Mammary epithelial cell (primary cell): ENCODE measurements around the gene AOC1.
"Not testable (repeated sequence)": the region's sequence is repeated elsewhere in the genome, so short reads cannot be mapped to it uniquely, and the experiment has no call there.

Source experiments
- EZH2 ChIP-seq: IDR thresholded peaks from 2 replicates; pipeline ENCODE4 v1.6.1; 2012; ENCODE audit warnings: low read length, inconsistent platforms, borderline replicate concordance
- TF ChIP-seq, protein P1 (sequence below), 2 donors: IDR thresholded peaks in 1 of 2; conservative IDR thresholded peaks in 1 of 2; 2 replicates each; pipeline ENCODE4 v1.5.1; 2011 to 2012; ENCODE audit warnings: inconsistent platforms in 2 of 2, low read length in 2 of 2, mild to moderate bottlenecking in 2 of 2, control low read depth in 1 of 2, low read depth in 1 of 2; ENCODE audit not compliant: insufficient read depth in 1 of 2; ENCODE audit errors: extremely low read depth in 1 of 2

DNA sequence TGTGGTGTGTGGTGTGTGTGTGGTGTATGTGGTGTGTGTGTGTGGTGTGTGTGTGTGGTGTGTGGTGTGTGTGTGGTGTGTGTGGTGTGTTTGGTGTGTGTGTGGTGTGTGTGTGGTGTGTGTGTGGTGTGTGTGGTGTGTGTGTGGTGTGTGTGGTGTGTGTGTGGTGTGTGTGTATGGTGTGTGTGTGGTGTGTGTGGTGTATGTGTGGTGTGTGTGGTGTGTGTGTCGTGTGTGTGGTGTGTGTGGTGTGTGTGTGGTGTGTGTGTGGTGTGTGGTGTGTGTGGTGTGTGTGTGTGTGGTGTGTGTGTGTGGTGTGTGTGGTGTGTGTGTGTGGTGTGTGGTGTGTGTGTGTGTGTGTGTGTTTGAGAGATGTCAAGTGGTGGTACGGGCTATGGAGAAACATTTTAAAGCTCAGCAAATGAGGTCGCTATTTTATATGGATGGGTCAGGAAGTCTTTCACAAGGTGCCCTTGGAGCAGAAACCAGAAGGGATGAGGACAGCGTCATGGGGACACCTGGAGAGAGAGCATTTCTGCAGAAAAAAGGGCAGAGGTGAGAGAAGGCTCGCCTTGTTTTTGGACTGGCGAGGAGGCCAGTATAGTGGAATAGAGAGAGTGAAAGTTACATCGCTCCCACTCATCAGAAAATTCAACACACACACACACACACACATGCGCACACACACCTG lies 58.1 kb downstream of the AOC1 start:
- TF ChIP-seq, protein P1, sequence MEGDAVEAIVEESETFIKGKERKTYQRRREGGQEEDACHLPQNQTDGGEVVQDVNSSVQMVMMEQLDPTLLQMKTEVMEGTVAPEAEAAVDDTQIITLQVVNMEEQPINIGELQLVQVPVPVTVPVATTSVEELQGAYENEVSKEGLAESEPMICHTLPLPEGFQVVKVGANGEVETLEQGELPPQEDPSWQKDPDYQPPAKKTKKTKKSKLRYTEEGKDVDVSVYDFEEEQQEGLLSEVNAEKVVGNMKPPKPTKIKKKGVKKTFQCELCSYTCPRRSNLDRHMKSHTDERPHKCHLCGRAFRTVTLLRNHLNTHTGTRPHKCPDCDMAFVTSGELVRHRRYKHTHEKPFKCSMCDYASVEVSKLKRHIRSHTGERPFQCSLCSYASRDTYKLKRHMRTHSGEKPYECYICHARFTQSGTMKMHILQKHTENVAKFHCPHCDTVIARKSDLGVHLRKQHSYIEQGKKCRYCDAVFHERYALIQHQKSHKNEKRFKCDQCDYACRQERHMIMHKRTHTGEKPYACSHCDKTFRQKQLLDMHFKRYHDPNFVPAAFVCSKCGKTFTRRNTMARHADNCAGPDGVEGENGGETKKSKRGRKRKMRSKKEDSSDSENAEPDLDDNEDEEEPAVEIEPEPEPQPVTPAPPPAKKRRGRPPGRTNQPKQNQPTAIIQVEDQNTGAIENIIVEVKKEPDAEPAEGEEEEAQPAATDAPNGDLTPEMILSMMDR (conservative IDR thresholded peaks at IDR 0.05 in 1 of 2, IDR thresholded peaks at IDR 0.05 in 1 of 2; ENCODE audit: extremely low read depth in 1 of 2, insufficient read depth in 1 of 2, low read depth in 1 of 2, low read length in 2 of 2): not testable (repeated sequence)
- not testable (repeated sequence) for TF ChIP-seq EZH2
